Measurements from ENCODE around the gene FGFRL1. TPM values are rescaled to one million over a fixed set of nuclear protein-coding genes. Genes with fewer than 3 reads are reported as not detected.

Gene FGFRL1
- total RNA-seq, 1 experiment from 2014 or later: 30.4 TPM

DNA sequence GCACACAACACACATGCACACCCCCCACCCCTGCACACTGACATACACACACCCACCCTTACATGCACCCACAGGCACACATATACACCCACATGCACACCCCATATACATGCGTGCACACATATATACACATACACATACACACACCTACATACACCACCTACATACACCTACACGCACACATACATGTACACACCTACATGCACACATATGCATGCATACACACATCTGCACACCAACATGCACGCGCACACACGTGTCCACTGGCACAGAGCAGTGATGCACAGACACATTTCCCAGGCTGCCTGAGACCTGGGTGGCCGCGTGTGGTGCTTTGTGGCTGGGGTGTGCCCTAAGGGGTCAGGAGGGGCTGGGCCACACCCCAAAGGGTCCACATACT, 31.7 kb downstream of the FGFRL1 start:
- BruUV-seq (replicated peaks): no TSS peak
- Histone ChIP-seq H3K36me3 (ENCODE audit: insufficient read depth, low read length, poor library complexity, severe bottlenecking) (no peaks in the 10 kb centered on the region), H3K4me1 (ENCODE audit: insufficient read depth, low read length, poor library complexity, severe bottlenecking) (no peaks in the 10 kb centered on the region), H3K9me3 (ENCODE audit: low read depth, low read length, poor library complexity, severe bottlenecking) (no peaks in the 10 kb centered on the region), H3K27ac (ENCODE audit: low read depth, low read length, poor library complexity, severe bottlenecking) (no peak overlapping the region), H3K27me3 (replicated peaks; ENCODE audit: insufficient read depth, low read depth, low read length, poor library complexity) (peaks cover 31% of the 10 kb centered on the region), H3K4me3 (ENCODE audit: low read depth, low read length, poor library complexity, severe bottlenecking) (no peak overlapping the region)
- intact Hi-C loops (cut with micrococcal nuclease; ENCODE audit: unreplicated experiment): no loop called here
- POLR2A ChIA-PET (ENCODE audit: low non-redundant PET): no interaction called here
- CTCF ChIA-PET: no interaction called here
- DNase-seq (ENCODE audit: low spot score): no peak
- TF ChIP-seq, protein P1, sequence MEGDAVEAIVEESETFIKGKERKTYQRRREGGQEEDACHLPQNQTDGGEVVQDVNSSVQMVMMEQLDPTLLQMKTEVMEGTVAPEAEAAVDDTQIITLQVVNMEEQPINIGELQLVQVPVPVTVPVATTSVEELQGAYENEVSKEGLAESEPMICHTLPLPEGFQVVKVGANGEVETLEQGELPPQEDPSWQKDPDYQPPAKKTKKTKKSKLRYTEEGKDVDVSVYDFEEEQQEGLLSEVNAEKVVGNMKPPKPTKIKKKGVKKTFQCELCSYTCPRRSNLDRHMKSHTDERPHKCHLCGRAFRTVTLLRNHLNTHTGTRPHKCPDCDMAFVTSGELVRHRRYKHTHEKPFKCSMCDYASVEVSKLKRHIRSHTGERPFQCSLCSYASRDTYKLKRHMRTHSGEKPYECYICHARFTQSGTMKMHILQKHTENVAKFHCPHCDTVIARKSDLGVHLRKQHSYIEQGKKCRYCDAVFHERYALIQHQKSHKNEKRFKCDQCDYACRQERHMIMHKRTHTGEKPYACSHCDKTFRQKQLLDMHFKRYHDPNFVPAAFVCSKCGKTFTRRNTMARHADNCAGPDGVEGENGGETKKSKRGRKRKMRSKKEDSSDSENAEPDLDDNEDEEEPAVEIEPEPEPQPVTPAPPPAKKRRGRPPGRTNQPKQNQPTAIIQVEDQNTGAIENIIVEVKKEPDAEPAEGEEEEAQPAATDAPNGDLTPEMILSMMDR (conservative IDR thresholded peaks at IDR 0.05; ENCODE audit: low read depth, low read length): no peak
- no peak for TF ChIP-seq EZH2 (IDR thresholded peaks at IDR 0.05; ENCODE audit: borderline replicate concordance, low read depth, low read length, poor library complexity, severe bottlenecking)

DNA sequence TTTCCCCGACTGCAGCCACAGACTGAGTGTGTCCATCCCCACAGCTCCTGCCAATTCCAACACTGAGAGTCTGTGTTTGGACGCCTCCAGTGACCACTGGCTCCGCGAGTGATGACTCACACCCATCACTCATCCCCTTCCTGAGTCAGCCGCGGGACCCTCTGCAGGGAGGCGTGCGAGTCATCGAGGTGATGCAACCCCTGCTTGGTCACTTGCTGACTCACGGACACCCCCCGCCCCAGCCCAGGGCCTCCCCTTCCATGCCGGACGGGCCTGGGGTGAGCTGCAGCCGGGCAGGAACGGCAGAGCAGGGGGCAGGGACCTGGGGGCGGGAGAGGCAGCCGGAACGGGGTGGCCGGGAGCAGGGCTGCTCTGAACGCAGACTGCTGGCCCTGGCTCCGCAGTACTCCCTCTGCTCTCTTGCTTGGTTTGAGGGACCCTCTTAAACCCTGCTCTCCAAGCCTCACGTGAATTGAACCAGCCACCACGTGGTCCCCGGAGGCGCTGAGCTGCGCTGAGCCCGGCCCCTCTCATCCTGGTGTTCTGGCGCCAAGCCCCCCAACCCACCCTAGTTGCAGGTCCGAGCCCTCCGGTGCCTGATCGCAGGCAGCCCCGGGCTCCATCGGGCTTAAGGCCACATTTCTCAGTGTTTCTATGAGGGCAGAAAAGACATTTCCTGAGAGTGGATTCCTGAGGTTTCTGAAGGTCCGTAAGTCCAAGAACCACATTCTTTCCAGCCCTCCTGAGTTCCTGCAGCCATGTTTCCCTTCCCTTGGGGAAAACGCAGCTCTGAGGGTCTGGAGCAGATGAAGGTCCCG, 32.4 kb downstream of the FGFRL1 start:
- peak; percentile 52 for DNase-seq (ENCODE audit: low spot score)
- no peak overlapping the region for H3K27ac ChIP-seq (ENCODE audit: low read depth, low read length, poor library complexity, severe bottlenecking)
- H3K4me1 ChIP-seq (ENCODE audit: insufficient read depth, low read length, poor library complexity, severe bottlenecking): no peaks in the 10 kb centered on the region
- H3K4me3 ChIP-seq (ENCODE audit: low read depth, low read length, poor library complexity, severe bottlenecking): no peak overlapping the region
- H3K27me3 ChIP-seq (replicated peaks; ENCODE audit: insufficient read depth, low read depth, low read length, poor library complexity): peaks cover 31% of the 10 kb centered on the region
- no TSS peak for BruUV-seq (replicated peaks)
- ChIA-PET CTCF (no interaction called here), POLR2A (ENCODE audit: low non-redundant PET) (no interaction called here)
- no peak for TF ChIP-seq EZH2 (IDR thresholded peaks at IDR 0.05; ENCODE audit: borderline replicate concordance, low read depth, low read length, poor library complexity, severe bottlenecking)
- TF ChIP-seq, protein P1 (conservative IDR thresholded peaks at IDR 0.05; ENCODE audit: low read depth, low read length): no peak
- no peaks in the 10 kb centered on the region for H3K36me3 ChIP-seq (ENCODE audit: insufficient read depth, low read length, poor library complexity, severe bottlenecking)
- intact Hi-C loops (cut with micrococcal nuclease; ENCODE audit: unreplicated experiment): no loop called here
- no peaks in the 10 kb centered on the region for H3K9me3 ChIP-seq (ENCODE audit: low read depth, low read length, poor library complexity, severe bottlenecking)

DNA sequence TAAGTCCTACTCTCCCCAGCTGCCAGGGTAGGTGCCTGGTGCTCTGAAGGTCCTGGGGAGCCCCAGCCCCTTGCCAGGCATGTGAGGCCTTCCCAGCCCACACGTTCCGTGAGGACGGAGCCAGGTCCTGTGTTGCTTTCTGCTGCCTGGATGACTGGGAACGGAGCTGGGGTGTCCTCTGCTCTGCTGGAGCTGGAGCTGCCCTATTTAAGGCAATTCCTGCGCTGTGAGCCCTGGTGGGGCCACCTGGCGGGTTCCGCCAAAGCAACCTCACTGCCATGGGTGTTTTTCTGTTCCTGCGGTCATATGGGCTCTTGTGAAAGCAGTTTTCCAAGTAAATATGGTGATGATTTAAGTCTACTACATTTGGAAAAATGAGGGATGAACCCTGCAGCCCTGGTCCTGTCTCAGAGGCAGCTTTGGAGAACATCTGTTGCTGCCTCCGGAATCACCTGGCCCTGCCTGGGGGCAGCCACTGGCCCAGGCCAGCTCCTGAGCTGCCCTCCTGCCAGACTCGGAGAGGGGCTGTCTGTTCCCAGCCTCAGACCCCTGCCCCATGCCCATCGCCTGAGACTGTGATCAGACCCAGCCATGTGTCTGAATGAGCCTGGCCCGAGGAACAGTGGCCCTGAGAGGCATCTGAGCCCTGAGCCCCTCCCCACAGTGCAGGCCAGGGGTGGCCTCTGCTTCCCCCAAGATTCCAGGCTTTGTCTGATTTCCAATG, 33.2 kb downstream of the FGFRL1 start:
- intact Hi-C loops (cut with micrococcal nuclease; ENCODE audit: unreplicated experiment): no loop called here
- CTCF ChIA-PET: no interaction called here
- POLR2A ChIA-PET (ENCODE audit: low non-redundant PET): no interaction called here
- DNase-seq (ENCODE audit: low spot score): no peak
- TF ChIP-seq, protein P1 (conservative IDR thresholded peaks at IDR 0.05; ENCODE audit: low read depth, low read length): no peak
- TF ChIP-seq EZH2 (IDR thresholded peaks at IDR 0.05; ENCODE audit: borderline replicate concordance, low read depth, low read length, poor library complexity, severe bottlenecking): no peak
- peaks cover 36% of the 10 kb centered on the region for H3K27me3 ChIP-seq (replicated peaks; ENCODE audit: insufficient read depth, low read depth, low read length, poor library complexity)
- no peak overlapping the region for H3K27ac ChIP-seq (ENCODE audit: low read depth, low read length, poor library complexity, severe bottlenecking)
- BruUV-seq (replicated peaks): no TSS peak
- no peak overlapping the region for H3K4me3 ChIP-seq (ENCODE audit: low read depth, low read length, poor library complexity, severe bottlenecking)
- no peaks in the 10 kb centered on the region for H3K36me3 ChIP-seq (ENCODE audit: insufficient read depth, low read length, poor library complexity, severe bottlenecking)
- no peaks in the 10 kb centered on the region for H3K4me1 ChIP-seq (ENCODE audit: insufficient read depth, low read length, poor library complexity, severe bottlenecking)
- H3K9me3 ChIP-seq (ENCODE audit: low read depth, low read length, poor library complexity, severe bottlenecking): no peaks in the 10 kb centered on the region
